ENCODE data around the gene ERCC6. TPM values are rescaled to one million over a fixed set of nuclear protein-coding genes. Genes with fewer than 3 reads are reported as not detected.

ERCC6 gene
- total RNA-seq: 18.2 and 18.3 TPM in 2 replicates

GRCh38 chr10:49538381-49539319 lies at the start of gene ERCC6:
Gene ERCC6 (minus strand): TSS chr10:49539121.

Other genes starting within 250 kb of the ERCC6 start
- not detected in 2 replicates for gene C10orf71, start 240.0 kb downstream of the ERCC6 start, total RNA-seq
- gene DRGX, start 143.0 kb downstream of the ERCC6 start, total RNA-seq: not detected in 2 replicates
- not detected in 2 replicates for gene SLC18A3, start 71.2 kb upstream of the ERCC6 start, total RNA-seq
- not detected in 2 replicates for gene CHAT, start 74.9 kb upstream of the ERCC6 start, total RNA-seq
- not detected in 2 replicates for gene C10orf53, start 140.5 kb upstream of the ERCC6 start, total RNA-seq
- 0.25 TPM in 1 of 2 replicates, not detected in the other for gene OGDHL, start 223.2 kb upstream of the ERCC6 start, total RNA-seq

Measured in cardiac ventricle fibroblast (primary cell).